Measurements from ENCODE around the gene IFT81.

The IFT81 gene

GRCh38 chr12:110093631-110094311 lies 30.4 kb upstream of the IFT81 start:
- H3F3A ChIP-seq (ENCODE audit: insufficient read depth, low read length): no peaks in the 10 kb centered on the region
- no peaks in the 10 kb centered on the region for H3K9me2 ChIP-seq (replicated peaks; ENCODE audit: insufficient read depth, low read length)
- no peaks in the 10 kb centered on the region for H3K9me3 ChIP-seq (replicated peaks; ENCODE audit: insufficient read depth, low read length)
- no peaks in the 10 kb centered on the region for H3K79me2 ChIP-seq (ENCODE audit: low read length)
- no peaks in the 10 kb centered on the region for H3K4me1 ChIP-seq (ENCODE audit: low read length)
- no peak overlapping the region for H3K27ac ChIP-seq (ENCODE audit: low read length)
- H2AFZ ChIP-seq (ENCODE audit: low read length): no peak overlapping the region
- DNase-seq: no peak
- H4K20me1 ChIP-seq (ENCODE audit: insufficient read depth, low read length): no peaks in the 10 kb centered on the region
- H3K4me2 ChIP-seq (ENCODE audit: low read depth, low read length): no peak overlapping the region
- no peak overlapping the region for H3K9ac ChIP-seq (ENCODE audit: low read length)
- H3K27me3 ChIP-seq (replicated peaks; ENCODE audit: insufficient read depth, low read length): no peaks in the 10 kb centered on the region
- H3K36me3 ChIP-seq (replicated peaks; ENCODE audit: insufficient read depth, low read length): no peaks in the 10 kb centered on the region
- no peak for TF ChIP-seq CTCF (IDR thresholded peaks at IDR 0.05; ENCODE audit: low read length)
- TF ChIP-seq EZH2 (optimal IDR thresholded peaks at IDR 0.05; ENCODE audit: low read depth, low read length): no peak
- no peak for TF ChIP-seq EZH2phosphoT487 (IDR thresholded peaks at IDR 0.05; ENCODE audit: low read length)
- no peak overlapping the region for H3K4me3 ChIP-seq (ENCODE audit: low read length)

- Histone ChIP-seq H3K9me2 (replicated peaks; ENCODE audit: insufficient read depth, low read length) (no peaks in the 10 kb centered on the region), H3K4me3 (ENCODE audit: low read length) (peak overlapping the region; percentile 14; the same call in 1 of the 2 replicates), H2AFZ (ENCODE audit: low read length) (peak overlapping the region; percentile 39; the same call in 1 of the 2 replicates), H3K27me3 (replicated peaks; ENCODE audit: insufficient read depth, low read length) (no peaks in the 10 kb centered on the region), H3K36me3 (replicated peaks; ENCODE audit: insufficient read depth, low read length) (no peaks in the 10 kb centered on the region), H3F3A (ENCODE audit: insufficient read depth, low read length) (no peaks in the 10 kb centered on the region), H3K27ac (ENCODE audit: low read length) (no peak overlapping the region), H3K9me3 (replicated peaks; ENCODE audit: insufficient read depth, low read length) (no peaks in the 10 kb centered on the region), H4K20me1 (ENCODE audit: insufficient read depth, low read length) (no peaks in the 10 kb centered on the region), H3K4me2 (ENCODE audit: low read depth, low read length) (peak overlapping the region; percentile 70), H3K4me1 (ENCODE audit: low read length) (no peaks in the 10 kb centered on the region), H3K79me2 (ENCODE audit: low read length) (no peaks in the 10 kb centered on the region), H3K9ac (ENCODE audit: low read length) (no peak overlapping the region)
- TF ChIP-seq CTCF (IDR thresholded peaks at IDR 0.05; ENCODE audit: low read length) (peak; percentile 65), EZH2 (optimal IDR thresholded peaks at IDR 0.05; ENCODE audit: low read depth, low read length) (no peak)
- DNase-seq: peak; percentile 30
Measured at GRCh38 chr12:110100315-110100970, 23.7 kb upstream of the IFT81 start.

- no peak overlapping the region for H3K4me2 ChIP-seq (ENCODE audit: low read depth, low read length)
- TF ChIP-seq EZH2phosphoT487 (IDR thresholded peaks at IDR 0.05; ENCODE audit: low read length) (no peak), EZH2 (optimal IDR thresholded peaks at IDR 0.05; ENCODE audit: low read depth, low read length) (no peak), CTCF (IDR thresholded peaks at IDR 0.05; ENCODE audit: low read length) (peak; percentile 32)
- H3K9me3 ChIP-seq (replicated peaks; ENCODE audit: insufficient read depth, low read length): no peaks in the 10 kb centered on the region
- H3K4me1 ChIP-seq (ENCODE audit: low read length): no peaks in the 10 kb centered on the region
- no peaks in the 10 kb centered on the region for H3K9me2 ChIP-seq (replicated peaks; ENCODE audit: insufficient read depth, low read length)
- no peak overlapping the region for H2AFZ ChIP-seq (ENCODE audit: low read length)
- DNase-seq: peak; percentile 43
- no peaks in the 10 kb centered on the region for H4K20me1 ChIP-seq (ENCODE audit: insufficient read depth, low read length)
- H3F3A ChIP-seq (ENCODE audit: insufficient read depth, low read length): no peaks in the 10 kb centered on the region
- no peak overlapping the region for H3K9ac ChIP-seq (ENCODE audit: low read length)
- H3K27ac ChIP-seq (ENCODE audit: low read length): no peak overlapping the region
- H3K4me3 ChIP-seq (ENCODE audit: low read length): no peak overlapping the region
- H3K79me2 ChIP-seq (ENCODE audit: low read length): no peaks in the 10 kb centered on the region
- H3K36me3 ChIP-seq (replicated peaks; ENCODE audit: insufficient read depth, low read length): no peaks in the 10 kb centered on the region
- no peaks in the 10 kb centered on the region for H3K27me3 ChIP-seq (replicated peaks; ENCODE audit: insufficient read depth, low read length)
Measured at GRCh38 chr12:110102255-110102654, 21.9 kb upstream of the IFT81 start.
